ENCODE measurements around the gene CUEDC2. TPM values are rescaled to one million over a fixed set of nuclear protein-coding genes. Genes with fewer than 3 reads are reported as not detected.

The CUEDC2 gene
- total and polyA plus RNA-seq, 3 donors from 2014 or later, result 49.0 to 76.0 (median 70.5) TPM

DNA sequence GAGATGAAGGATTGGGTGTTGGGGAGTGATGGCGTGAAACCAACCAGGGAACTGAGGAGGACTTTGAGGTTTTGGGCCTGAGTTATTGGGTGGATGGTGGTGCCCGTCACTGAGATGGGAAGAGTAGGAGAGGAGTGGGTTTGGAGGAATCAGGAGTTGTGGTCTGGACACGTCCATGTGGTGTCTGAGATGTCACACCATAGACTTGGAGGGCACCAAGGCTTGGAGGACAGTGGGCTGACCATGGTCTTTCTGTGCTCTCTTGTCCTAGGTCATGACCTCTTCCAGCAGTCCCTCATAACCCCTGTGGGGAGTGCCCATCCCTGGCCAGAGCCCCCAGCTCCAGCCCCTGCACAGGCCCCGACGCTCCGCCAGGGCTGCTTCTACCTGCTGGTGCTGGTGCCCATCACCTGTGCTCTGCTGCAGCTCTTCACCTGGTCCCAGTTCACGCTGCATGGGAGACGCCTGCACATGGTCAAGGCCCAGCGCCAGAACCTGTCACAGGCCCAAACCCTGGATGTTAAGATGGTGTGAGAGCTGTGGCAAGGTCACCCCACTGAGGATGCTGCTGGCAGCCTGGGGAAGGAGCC is 43.2 kb upstream of the CUEDC2 start:
- H3K4me1 ChIP-seq, result no peaks in the 10 kb centered on the region
- no peaks in the 10 kb centered on the region for H3K27me3 ChIP-seq
- no peak overlapping the region for H3K4me3 ChIP-seq
- H3K27ac ChIP-seq, result no peak overlapping the region
- intact Hi-C loops (cut with DNase I; ENCODE audit: low total_unique reads), result loop anchor here (10.0 kb wide), 1 partner anchor 51 kb away; the partner anchor contains the start of gene FBXL15
- H3K9me3 ChIP-seq, result no peaks in the 10 kb centered on the region
- TF ChIP-seq POLR2A (IDR thresholded peaks at IDR 0.05), result no peak
- TF ChIP-seq, protein P1, sequence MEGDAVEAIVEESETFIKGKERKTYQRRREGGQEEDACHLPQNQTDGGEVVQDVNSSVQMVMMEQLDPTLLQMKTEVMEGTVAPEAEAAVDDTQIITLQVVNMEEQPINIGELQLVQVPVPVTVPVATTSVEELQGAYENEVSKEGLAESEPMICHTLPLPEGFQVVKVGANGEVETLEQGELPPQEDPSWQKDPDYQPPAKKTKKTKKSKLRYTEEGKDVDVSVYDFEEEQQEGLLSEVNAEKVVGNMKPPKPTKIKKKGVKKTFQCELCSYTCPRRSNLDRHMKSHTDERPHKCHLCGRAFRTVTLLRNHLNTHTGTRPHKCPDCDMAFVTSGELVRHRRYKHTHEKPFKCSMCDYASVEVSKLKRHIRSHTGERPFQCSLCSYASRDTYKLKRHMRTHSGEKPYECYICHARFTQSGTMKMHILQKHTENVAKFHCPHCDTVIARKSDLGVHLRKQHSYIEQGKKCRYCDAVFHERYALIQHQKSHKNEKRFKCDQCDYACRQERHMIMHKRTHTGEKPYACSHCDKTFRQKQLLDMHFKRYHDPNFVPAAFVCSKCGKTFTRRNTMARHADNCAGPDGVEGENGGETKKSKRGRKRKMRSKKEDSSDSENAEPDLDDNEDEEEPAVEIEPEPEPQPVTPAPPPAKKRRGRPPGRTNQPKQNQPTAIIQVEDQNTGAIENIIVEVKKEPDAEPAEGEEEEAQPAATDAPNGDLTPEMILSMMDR (IDR thresholded peaks at IDR 0.05), result no peak
- H3K36me3 ChIP-seq (ENCODE audit: low read depth, missing control alignments), result no peaks in the 10 kb centered on the region
- WGBS, 2 donors, result 93 to 96% methylated on average over 6 to 9 of the region's 9 CpGs
- DNase-seq, result no peak

- Histone ChIP-seq H3K9me3 (no peaks in the 10 kb centered on the region), H3K4me3 (no peak overlapping the region), H3K27ac (no peak overlapping the region), H3K4me1 (no peaks in the 10 kb centered on the region), H3K36me3 (ENCODE audit: low read depth, missing control alignments) (no peaks in the 10 kb centered on the region), H3K27me3 (no peaks in the 10 kb centered on the region)
- DNase-seq, result no peak
- 87 to 88% methylated on average over 26 to 27 of the region's 27 CpGs for WGBS, 2 donors
- intact Hi-C loops (cut with DNase I; ENCODE audit: low total_unique reads), result loop anchor here (10.0 kb wide), 1 partner anchor 49 kb away; the partner anchor contains the start of gene FBXL15
- TF ChIP-seq, protein P1 (IDR thresholded peaks at IDR 0.05), result no peak
- TF ChIP-seq POLR2A (IDR thresholded peaks at IDR 0.05), result no peak
These were observed 41.3 kb upstream of the CUEDC2 start for GRCh38 chr10:102473445-102474331.

DNA sequence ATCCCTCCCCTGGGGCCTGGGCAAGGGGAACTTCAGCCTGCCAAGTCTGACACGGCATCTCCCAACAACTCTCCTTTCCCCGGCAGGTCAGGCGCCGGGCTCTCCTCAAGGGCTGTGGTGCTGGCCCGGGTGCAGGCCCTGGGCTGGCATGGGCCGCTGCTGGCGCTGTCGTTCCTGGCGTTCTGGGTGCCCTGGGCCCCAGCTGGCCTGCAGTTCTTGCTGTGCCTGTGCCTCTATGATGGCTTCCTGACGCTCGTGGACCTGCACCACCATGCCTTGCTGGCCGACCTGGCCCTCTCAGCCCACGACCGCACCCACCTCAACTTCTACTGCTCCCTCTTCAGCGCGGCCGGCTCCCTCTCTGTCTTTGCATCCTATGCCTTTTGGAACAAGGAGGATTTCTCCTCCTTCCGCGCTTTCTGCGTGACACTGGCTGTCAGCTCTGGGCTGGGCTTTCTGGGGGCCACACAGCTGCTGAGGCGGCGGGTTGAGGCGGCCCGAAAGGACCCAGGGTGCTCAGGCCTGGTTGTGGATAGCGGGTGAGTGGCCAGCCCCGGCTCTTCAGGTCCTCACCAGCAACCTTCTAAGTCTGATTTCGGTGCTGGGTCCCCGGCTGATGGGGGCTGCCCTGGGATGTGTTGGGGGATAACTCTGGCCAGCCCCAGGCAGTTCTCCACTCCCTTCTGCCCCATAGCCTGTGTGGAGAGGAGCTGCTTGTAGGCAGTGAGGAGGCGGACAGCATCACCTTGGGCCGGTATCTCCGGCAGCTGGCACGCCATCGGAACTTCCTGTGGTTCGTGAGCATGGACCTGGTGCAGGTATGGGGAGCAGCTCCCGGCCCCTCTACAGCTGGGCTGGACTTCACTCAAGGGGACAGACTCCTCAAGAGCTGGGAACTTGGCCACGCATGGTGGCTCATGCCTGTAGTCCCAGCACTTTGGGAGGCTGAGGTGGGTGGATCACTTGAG is 38.5 kb upstream of the CUEDC2 start:
- Histone ChIP-seq H3K9me3 (no peaks in the 10 kb centered on the region), H3K27me3 (no peaks in the 10 kb centered on the region), H3K4me1 (no peaks in the 10 kb centered on the region), H3K36me3 (ENCODE audit: low read depth, missing control alignments) (no peaks in the 10 kb centered on the region), H3K27ac (no peak overlapping the region), H3K4me3 (no peak overlapping the region)
- WGBS, 2 donors, result 92 to 96% methylated on average over 19 to 36 of the region's 36 CpGs
- TF ChIP-seq POLR2A (IDR thresholded peaks at IDR 0.05), result no peak
- TF ChIP-seq, protein P1 (IDR thresholded peaks at IDR 0.05), result no peak
- intact Hi-C loops (cut with DNase I; ENCODE audit: low total_unique reads), result loop anchor here (10.0 kb wide), 1 partner anchor 46 kb away; the partner anchor contains the start of gene FBXL15
- no peak for DNase-seq

GRCh38 chr10:102468683-102469082 is 36.3 kb upstream of the CUEDC2 start:
- peak; percentile 46 for DNase-seq
- no peak overlapping the region for H3K27ac ChIP-seq
- 44 to 64% methylated on average over 9 of the region's 9 CpGs for WGBS, 2 donors
- H3K9me3 ChIP-seq, result no peaks in the 10 kb centered on the region
- H3K4me1 ChIP-seq, result no peaks in the 10 kb centered on the region
- no peak for TF ChIP-seq POLR2A (IDR thresholded peaks at IDR 0.05)
- TF ChIP-seq, protein P1 (IDR thresholded peaks at IDR 0.05), result no peak
- no peaks in the 10 kb centered on the region for H3K36me3 ChIP-seq (ENCODE audit: low read depth, missing control alignments)
- H3K4me3 ChIP-seq, result no peak overlapping the region
- no peaks in the 10 kb centered on the region for H3K27me3 ChIP-seq
- intact Hi-C loops (cut with DNase I; ENCODE audit: low total_unique reads), result no loop called here

Measured in testis (tissue), 3 donors.